Mononuclear cell (primary cell): ENCODE measurements around the gene TTC3. TPM values are rescaled to one million over a fixed set of nuclear protein-coding genes. Genes with fewer than 3 reads are reported as not detected.

ENCODE experiments used
- H3K27me3 ChIP-seq: 2 replicates; pipeline ENCODE4 v1.6.0; 2011; ENCODE audit warnings: low read length, control low read depth; ENCODE audit not compliant: insufficient read depth
- H3K4me1 ChIP-seq: 2 replicates; pipeline ENCODE4 v1.5.1; 2011; ENCODE audit warnings: mild to moderate bottlenecking, low read length, control low read depth; ENCODE audit not compliant: insufficient read depth
- H3K4me3 ChIP-seq: 2 replicates; pipeline ENCODE4 v1.5.1; 2011; ENCODE audit warnings: mild to moderate bottlenecking, low read length, moderate library complexity
- H3K9me3 ChIP-seq: 2 replicates; pipeline ENCODE4 v1.5.1; 2011; ENCODE audit warnings: low read depth, mild to moderate bottlenecking, control low read depth, low read length
- total RNA-seq: library from RNA; depleted of rRNA; stranded (reverse); fragments of >200 nt; gene quantifications from one replicate; pipeline ENCODE4 v1.2.3, GENCODE V29; 2012

Gene TTC3
- total RNA-seq, 1 donor, result 165 TPM

GRCh38 chr21:37237764-37238163 lies 164.7 kb downstream of the TTC3 start:
- no peak overlapping the region for H3K4me3 ChIP-seq
- no peaks in the 10 kb centered on the region for H3K9me3 ChIP-seq
- no peaks in the 10 kb centered on the region for H3K4me1 ChIP-seq
- no peaks in the 10 kb centered on the region for H3K27me3 ChIP-seq

- Histone ChIP-seq H3K4me1 (peaks cover 14% of the 10 kb centered on the region), H3K27me3 (no peaks in the 10 kb centered on the region), H3K4me3 (no peak overlapping the region), H3K9me3 (no peaks in the 10 kb centered on the region)
Observed at GRCh38 chr21:37240978-37241377, 167.9 kb downstream of the TTC3 start.

GRCh38 chr21:37241426-37241825 lies 168.4 kb downstream of the TTC3 start:
- peaks cover 14% of the 10 kb centered on the region for H3K4me1 ChIP-seq
- no peaks in the 10 kb centered on the region for H3K27me3 ChIP-seq
- no peak overlapping the region for H3K4me3 ChIP-seq
- no peaks in the 10 kb centered on the region for H3K9me3 ChIP-seq

- H3K4me1 ChIP-seq, result peaks cover 14% of the 10 kb centered on the region
- H3K9me3 ChIP-seq, result no peaks in the 10 kb centered on the region
- no peaks in the 10 kb centered on the region for H3K27me3 ChIP-seq
- H3K4me3 ChIP-seq, result no peak overlapping the region
Observed at GRCh38 chr21:37243961-37244360, 170.9 kb downstream of the TTC3 start.

GRCh38 chr21:37244501-37245095 lies 171.5 kb downstream of the TTC3 start:
- Histone ChIP-seq H3K4me1 (peaks cover 14% of the 10 kb centered on the region), H3K9me3 (no peaks in the 10 kb centered on the region), H3K27me3 (no peaks in the 10 kb centered on the region), H3K4me3 (no peak overlapping the region)

- H3K4me3 ChIP-seq, result no peak overlapping the region
- H3K4me1 ChIP-seq, result peaks cover 14% of the 10 kb centered on the region
- no peaks in the 10 kb centered on the region for H3K27me3 ChIP-seq
- no peaks in the 10 kb centered on the region for H3K9me3 ChIP-seq
Observed at GRCh38 chr21:37245151-37245550, 172.1 kb downstream of the TTC3 start.

- Histone ChIP-seq H3K4me3 (no peak overlapping the region), H3K9me3 (no peaks in the 10 kb centered on the region), H3K4me1 (peaks cover 30% of the 10 kb centered on the region), H3K27me3 (no peaks in the 10 kb centered on the region)
Observed at GRCh38 chr21:37248298-37248697, 175.2 kb downstream of the TTC3 start.

- H3K27me3 ChIP-seq, result no peaks in the 10 kb centered on the region
- no peaks in the 10 kb centered on the region for H3K9me3 ChIP-seq
- peaks cover 31% of the 10 kb centered on the region for H3K4me1 ChIP-seq
- H3K4me3 ChIP-seq, result no peak overlapping the region
Observed at GRCh38 chr21:37249112-37249904, 176.3 kb downstream of the TTC3 start.

- Histone ChIP-seq H3K4me1 (peaks cover 24% of the 10 kb centered on the region), H3K27me3 (no peaks in the 10 kb centered on the region)
Observed at GRCh38 chr21:37251294-37251634, 178.2 kb downstream of the TTC3 start.

More at GRCh38 chr21:37251294-37251634, 178.2 kb downstream of the TTC3 start:
- Histone ChIP-seq H3K4me3 (no peak overlapping the region), H3K9me3 (no peaks in the 10 kb centered on the region)

Other genes starting within 250 kb of the TTC3 start
- gene HLCS, start 106.6 kb upstream of the TTC3 start, total RNA-seq, result 10.2 TPM
- not detected for gene RIPPLY3, start 66.6 kb upstream of the TTC3 start, total RNA-seq
- 4.9 TPM for gene PIGP, start 183 bp upstream of the TTC3 start, total RNA-seq
- 57.3 TPM for gene VPS26C, start 194.1 kb downstream of the TTC3 start, total RNA-seq